Lower lobe of right lung (tissue), 2 donors: ENCODE measurements around the gene TLX2. TPM values are rescaled to one million over a fixed set of nuclear protein-coding genes. Genes with fewer than 3 reads are reported as not detected.

Experiments
- ATAC-seq, 2 donors: fragments of 200-7000 bp; cut with Tn5 transposase; one replicate each; pipeline ENCODE4 v1.9.1; 2020 to 2022; ENCODE audit warnings: mild to moderate bottlenecking in 2 of 2, moderate library complexity in 2 of 2
- DNase-seq: peaks from one replicate; pipeline ENCODE4 v3.0.0-alpha.2; 2020
- H3K27ac ChIP-seq: fragments of 200-600 bp; one replicate; pipeline ENCODE4 v1.8.0; 2022
- H3K27me3 ChIP-seq: fragments of 200-600 bp; one replicate; pipeline ENCODE4 v1.8.0; 2022; ENCODE audit warnings: low read depth
- H3K36me3 ChIP-seq: fragments of 200-600 bp; one replicate; pipeline ENCODE4 v1.8.0; 2022; ENCODE audit warnings: mild to moderate bottlenecking
- H3K4me1 ChIP-seq: fragments of 200-600 bp; one replicate; pipeline ENCODE4 v1.8.0; 2022
- H3K4me3 ChIP-seq: fragments of 200-600 bp; one replicate; pipeline ENCODE4 v1.8.0; 2022; ENCODE audit warnings: mild to moderate bottlenecking
- H3K9me3 ChIP-seq: fragments of 200-600 bp; one replicate; pipeline ENCODE4 v1.8.0; 2022
- CTCF ChIP-seq: fragments of 200-600 bp; IDR thresholded peaks from one replicate; pipeline ENCODE4 v1.8.0; 2022; ENCODE audit warnings: antibody characterized with exemption, mild to moderate bottlenecking
- intact Hi-C: fragments of 100-400 bp; cut with DNase I; formaldehyde crosslinking; loops from one replicate; pipeline ENCODE4 v1.11.0; 2022
- total RNA-seq: library from RNA; stranded (reverse); fragmentation: NEBNext Ultra II Directional; extraction: Animal tissue kit (Norgen Biotek cat#: 25700); gene quantifications from one replicate; pipeline ENCODE4 v1.2.1, GENCODE V29; 2021
- donor health status: DM: no; HTN: yes; CAD: no; lungs with severe emphysema.

TLX2 gene
- total RNA-seq, 1 donor from 2014 or later: not detected

GRCh38 chr2:74513605-74514367 lies 464 bp upstream of the TLX2 start:
- intact Hi-C loops: no loop called here

DNA sequence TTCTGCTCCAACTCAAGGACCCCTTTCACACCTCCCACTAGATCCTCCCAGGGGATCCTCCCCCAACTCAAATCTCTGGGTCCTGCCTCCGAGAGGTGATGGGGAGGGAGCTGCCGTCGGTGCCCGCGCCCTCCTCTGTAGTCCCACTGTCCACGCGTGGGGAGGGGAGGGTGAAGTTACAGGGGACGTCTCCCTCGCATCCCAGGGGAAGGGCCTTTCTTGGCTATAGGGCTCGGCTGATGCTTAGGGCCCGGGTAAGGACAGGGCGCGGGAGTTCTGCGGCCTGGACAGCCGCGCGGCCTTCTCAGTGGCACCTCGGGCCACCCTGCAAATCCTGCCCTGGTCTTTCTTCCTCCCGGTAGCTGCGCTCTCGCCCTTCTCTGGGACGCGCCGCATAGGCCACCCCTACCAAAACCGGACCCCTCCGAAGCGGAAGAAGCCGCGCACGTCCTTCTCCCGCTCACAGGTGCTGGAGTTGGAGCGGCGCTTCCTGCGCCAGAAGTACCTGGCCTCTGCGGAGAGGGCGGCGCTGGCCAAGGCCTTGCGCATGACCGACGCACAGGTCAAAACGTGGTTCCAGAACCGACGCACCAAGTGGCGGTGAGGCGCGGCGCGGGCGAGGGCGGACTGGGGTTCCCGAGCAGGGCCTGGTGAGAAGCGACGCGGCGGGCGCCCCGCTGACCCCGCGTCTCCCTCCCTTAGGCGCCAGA lies 1.2 kb downstream of the TLX2 start:
- peaks cover 31% of the 10 kb centered on the region for H3K4me1 ChIP-seq
- no peaks in the 10 kb centered on the region for H3K36me3 ChIP-seq
- H3K4me3 ChIP-seq: peak overlapping the region; percentile 47
- no peaks in the 10 kb centered on the region for H3K9me3 ChIP-seq
- H3K27ac ChIP-seq: no peak overlapping the region
- DNase-seq (no peak), ATAC-seq (peak; percentile 49 to 56)
- peaks cover 98% of the 10 kb centered on the region for H3K27me3 ChIP-seq
- intact Hi-C loops: no loop called here
- TF ChIP-seq CTCF: no peak

More at GRCh38 chr2:74513605-74514367, 464 bp upstream of the TLX2 start:
- Histone ChIP-seq H3K27ac (no peak overlapping the region), H3K4me3 (no peak overlapping the region), H3K27me3 (peaks cover 92% of the 10 kb centered on the region), H3K4me1 (peaks cover 31% of the 10 kb centered on the region), H3K36me3 (no peaks in the 10 kb centered on the region), H3K9me3 (no peaks in the 10 kb centered on the region)
- TF ChIP-seq CTCF: no peak
- no peak for ATAC-seq
- no peak for DNase-seq

- intact Hi-C loops: no loop called here
- ATAC-seq (peak; percentile 79 to 87), DNase-seq (peak; percentile 74)
- H3K4me3 ChIP-seq: peak overlapping the region; percentile 47
- no peaks in the 10 kb centered on the region for H3K9me3 ChIP-seq
- no peak overlapping the region for H3K27ac ChIP-seq
- no peaks in the 10 kb centered on the region for H3K36me3 ChIP-seq
- TF ChIP-seq CTCF: no peak
- H3K4me1 ChIP-seq: peaks cover 31% of the 10 kb centered on the region
- H3K27me3 ChIP-seq: peaks cover 97% of the 10 kb centered on the region
Observed at GRCh38 chr2:74515981-74516633, 1.9 kb downstream of the TLX2 start.

DNA sequence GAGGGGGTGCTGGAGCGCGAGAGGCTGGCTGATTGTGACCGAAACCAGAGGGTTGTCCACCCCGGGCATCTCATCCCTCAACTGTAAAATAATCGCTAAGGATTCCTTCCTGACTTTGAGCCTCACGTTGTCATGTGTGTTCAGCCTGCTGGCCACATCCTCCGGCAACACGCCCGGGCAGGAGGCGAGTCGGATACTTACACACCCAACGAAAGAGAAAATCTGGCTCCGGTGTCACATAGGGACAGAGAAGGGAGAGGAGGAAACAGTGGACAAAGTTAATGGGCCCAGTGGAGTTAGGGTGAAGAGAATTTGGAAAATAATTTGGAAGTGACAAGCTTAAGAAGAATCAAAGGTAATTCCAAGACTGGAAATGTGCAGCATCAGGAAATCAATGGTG lies 2.4 kb downstream of the TLX2 start:
- Histone ChIP-seq H3K27ac (no peak overlapping the region), H3K27me3 (peaks cover 94% of the 10 kb centered on the region), H3K4me3 (peak overlapping the region; percentile 47), H3K36me3 (no peaks in the 10 kb centered on the region), H3K4me1 (peaks cover 31% of the 10 kb centered on the region), H3K9me3 (no peaks in the 10 kb centered on the region)
- intact Hi-C loops: no loop called here
- DNase-seq (no peak), ATAC-seq (no peak)
- no peak for TF ChIP-seq CTCF

DNA sequence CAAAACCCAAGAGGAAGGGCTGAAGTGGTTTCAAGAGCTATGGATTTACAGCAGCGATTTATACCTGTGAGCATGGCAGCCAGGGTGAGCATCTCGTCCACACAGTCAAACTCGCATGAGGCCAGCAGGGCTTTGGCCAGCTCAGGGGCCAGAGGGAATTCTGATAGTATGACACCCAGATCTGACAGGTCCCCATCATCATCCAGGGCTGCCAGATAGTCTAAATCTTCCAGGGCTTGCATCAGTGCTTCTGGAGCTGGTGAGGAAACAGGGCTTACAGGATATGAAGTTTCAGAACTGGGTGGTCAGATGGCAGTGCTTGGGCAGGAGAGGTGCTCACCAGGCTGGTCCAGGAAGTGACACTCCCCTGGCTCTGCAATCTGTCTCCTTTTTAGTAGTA lies 8.3 kb downstream of the TLX2 start:
- ATAC-seq (no peak), DNase-seq (no peak)
- intact Hi-C loops: no loop called here
- Histone ChIP-seq H3K36me3 (peaks cover 21% of the 10 kb centered on the region), H3K4me3 (no peak overlapping the region), H3K9me3 (no peaks in the 10 kb centered on the region), H3K4me1 (no peaks in the 10 kb centered on the region), H3K27me3 (peaks cover 35% of the 10 kb centered on the region), H3K27ac (no peak overlapping the region)
- TF ChIP-seq CTCF: no peak
